ENCODE results near the gene GHRL. TPM values are rescaled to one million over a fixed set of nuclear protein-coding genes. Genes with fewer than 3 reads are reported as not detected.

GHRL gene
- total RNA-seq, 1 donor from 2014 or later, result 45.8 TPM

DNA sequence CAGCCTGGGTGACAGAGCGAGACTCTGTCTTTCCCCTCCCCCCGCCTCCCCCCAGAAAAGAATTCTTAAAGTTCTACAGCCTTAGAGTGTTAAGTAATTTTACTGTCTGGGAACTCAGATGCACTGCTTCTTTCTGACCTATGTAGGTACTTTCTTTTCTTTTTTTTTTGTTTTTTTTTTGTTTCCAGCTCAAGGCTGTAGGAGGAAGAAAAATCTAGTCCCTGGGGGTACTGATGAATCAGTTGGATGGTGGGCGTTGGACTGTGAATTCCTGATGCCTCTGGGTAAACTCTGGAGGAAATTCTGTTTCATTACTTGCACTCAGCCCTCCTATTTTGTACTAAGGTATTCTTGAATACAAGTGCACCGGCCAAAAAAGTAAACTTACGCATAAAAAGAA lies 10.8 kb downstream of the GHRL start:
- H3K27ac Mint-ChIP-seq, result no peak overlapping the region
- no peak overlapping the region for H3K4me3 Mint-ChIP-seq (ENCODE audit: low read depth)
- no peak for DNase-seq (ENCODE audit: low spot score, unreplicated experiment)
- H3K27me3 Mint-ChIP-seq, result no peaks in the 10 kb centered on the region
- peaks cover 4% of the 10 kb centered on the region for H3K4me1 Mint-ChIP-seq (ENCODE audit: low read depth)
- no peaks in the 10 kb centered on the region for H3K9me3 Mint-ChIP-seq (ENCODE audit: low read depth)
- TF ChIP-seq, protein P1, sequence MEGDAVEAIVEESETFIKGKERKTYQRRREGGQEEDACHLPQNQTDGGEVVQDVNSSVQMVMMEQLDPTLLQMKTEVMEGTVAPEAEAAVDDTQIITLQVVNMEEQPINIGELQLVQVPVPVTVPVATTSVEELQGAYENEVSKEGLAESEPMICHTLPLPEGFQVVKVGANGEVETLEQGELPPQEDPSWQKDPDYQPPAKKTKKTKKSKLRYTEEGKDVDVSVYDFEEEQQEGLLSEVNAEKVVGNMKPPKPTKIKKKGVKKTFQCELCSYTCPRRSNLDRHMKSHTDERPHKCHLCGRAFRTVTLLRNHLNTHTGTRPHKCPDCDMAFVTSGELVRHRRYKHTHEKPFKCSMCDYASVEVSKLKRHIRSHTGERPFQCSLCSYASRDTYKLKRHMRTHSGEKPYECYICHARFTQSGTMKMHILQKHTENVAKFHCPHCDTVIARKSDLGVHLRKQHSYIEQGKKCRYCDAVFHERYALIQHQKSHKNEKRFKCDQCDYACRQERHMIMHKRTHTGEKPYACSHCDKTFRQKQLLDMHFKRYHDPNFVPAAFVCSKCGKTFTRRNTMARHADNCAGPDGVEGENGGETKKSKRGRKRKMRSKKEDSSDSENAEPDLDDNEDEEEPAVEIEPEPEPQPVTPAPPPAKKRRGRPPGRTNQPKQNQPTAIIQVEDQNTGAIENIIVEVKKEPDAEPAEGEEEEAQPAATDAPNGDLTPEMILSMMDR (IDR thresholded peaks at IDR 0.05; ENCODE audit: unreplicated experiment), result no peak
- peaks cover 8% of the 10 kb centered on the region for H3K36me3 Mint-ChIP-seq (ENCODE audit: insufficient read depth)

DNA sequence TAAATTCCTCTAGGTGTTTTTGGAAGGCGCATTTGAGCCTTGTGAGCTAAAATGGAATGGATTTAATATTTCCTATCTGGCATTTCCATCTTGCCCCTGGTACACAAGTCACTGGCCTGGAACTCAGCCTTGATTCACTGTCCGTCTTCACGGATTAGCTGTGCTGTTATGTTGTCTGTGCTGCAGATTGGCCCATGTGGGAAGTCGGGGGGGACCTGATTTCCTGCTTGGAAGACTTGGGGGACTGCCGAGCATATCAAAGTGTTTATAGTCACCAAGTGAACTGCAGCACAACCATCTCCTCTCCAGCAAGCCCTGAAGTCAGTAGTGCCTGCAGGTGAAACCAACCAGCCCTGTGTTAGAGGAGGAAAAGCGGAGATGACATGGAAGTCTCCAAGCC lies 12.2 kb downstream of the GHRL start:
- Mint-ChIP-seq H3K4me3 (ENCODE audit: low read depth) (no peak overlapping the region), H3K27ac (no peak overlapping the region), H3K27me3 (no peaks in the 10 kb centered on the region), H3K4me1 (ENCODE audit: low read depth) (peaks cover 4% of the 10 kb centered on the region), H3K9me3 (ENCODE audit: low read depth) (no peaks in the 10 kb centered on the region), H3K36me3 (ENCODE audit: insufficient read depth) (peaks cover 11% of the 10 kb centered on the region)
- TF ChIP-seq, protein P1 (IDR thresholded peaks at IDR 0.05; ENCODE audit: unreplicated experiment), result no peak
- DNase-seq (ENCODE audit: low spot score, unreplicated experiment), result no peak

DNA sequence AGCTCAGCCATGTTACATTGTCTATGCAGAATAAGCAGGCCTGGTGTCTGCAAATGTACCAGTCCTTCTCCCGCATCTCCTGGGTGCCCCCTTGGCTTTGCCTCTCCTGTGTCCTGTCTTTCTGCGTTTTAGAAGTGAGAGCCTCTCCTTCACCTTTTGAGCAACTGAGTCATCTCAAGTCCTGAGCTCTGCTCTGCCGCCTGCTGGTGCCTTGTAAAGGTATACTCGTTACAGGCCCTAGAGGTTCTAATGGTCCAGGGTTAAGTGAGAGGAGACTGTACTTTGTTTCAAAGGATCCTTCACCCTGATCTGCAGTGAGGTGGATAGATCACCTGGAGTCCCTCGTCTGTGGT lies 12.6 kb downstream of the GHRL start:
- Mint-ChIP-seq H3K4me1 (ENCODE audit: low read depth) (peaks cover 4% of the 10 kb centered on the region), H3K27me3 (no peaks in the 10 kb centered on the region), H3K9me3 (ENCODE audit: low read depth) (no peaks in the 10 kb centered on the region), H3K4me3 (ENCODE audit: low read depth) (no peak overlapping the region), H3K27ac (no peak overlapping the region), H3K36me3 (ENCODE audit: insufficient read depth) (peaks cover 14% of the 10 kb centered on the region)
- no peak for DNase-seq (ENCODE audit: low spot score, unreplicated experiment)
- TF ChIP-seq, protein P1 (IDR thresholded peaks at IDR 0.05; ENCODE audit: unreplicated experiment), result peak; percentile 12

DNA sequence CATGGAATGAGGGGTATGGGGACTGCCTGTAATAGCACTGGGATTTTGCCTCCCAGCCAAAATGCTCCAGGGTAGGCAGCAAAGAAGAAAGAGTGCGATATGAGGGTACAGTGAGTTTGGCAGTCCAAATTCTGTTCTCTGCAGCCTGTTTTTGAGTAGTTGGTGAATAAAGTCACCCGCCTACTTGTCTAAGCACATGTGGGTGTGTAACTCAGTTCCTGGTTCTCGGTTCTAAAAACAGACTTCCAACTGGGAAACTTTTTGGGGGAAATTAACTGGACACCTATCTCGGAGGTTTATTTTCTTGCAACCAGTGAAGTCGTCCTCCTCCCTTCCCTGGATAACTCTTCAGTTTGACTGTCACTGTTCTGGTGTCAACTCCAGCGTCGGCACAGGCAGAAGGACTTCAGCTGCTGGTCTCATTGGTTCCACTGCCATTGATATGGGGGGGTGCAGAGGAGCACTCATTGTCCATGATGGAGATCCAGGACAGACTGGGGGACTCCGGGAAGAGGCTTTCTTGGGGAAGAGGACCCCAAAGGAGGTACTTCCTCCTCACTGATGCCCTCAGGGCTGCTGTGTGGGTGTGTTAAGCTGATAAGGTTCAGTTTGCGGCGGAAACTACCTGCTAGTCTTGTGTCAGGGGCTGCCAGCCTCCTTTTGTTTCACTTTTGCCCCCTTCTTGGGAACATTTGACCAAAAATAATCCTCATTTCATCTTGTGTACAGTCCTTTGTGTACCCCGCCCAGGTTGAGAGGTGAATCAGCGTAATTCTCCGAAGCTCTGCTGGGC lies 13.2 kb downstream of the GHRL start:
- no peak overlapping the region for H3K27ac Mint-ChIP-seq
- H3K9me3 Mint-ChIP-seq (ENCODE audit: low read depth), result no peaks in the 10 kb centered on the region
- peaks cover 14% of the 10 kb centered on the region for H3K36me3 Mint-ChIP-seq (ENCODE audit: insufficient read depth)
- no peaks in the 10 kb centered on the region for H3K4me1 Mint-ChIP-seq (ENCODE audit: low read depth)
- H3K4me3 Mint-ChIP-seq (ENCODE audit: low read depth), result no peak overlapping the region
- DNase-seq (ENCODE audit: low spot score, unreplicated experiment), result no peak
- H3K27me3 Mint-ChIP-seq, result no peaks in the 10 kb centered on the region
- TF ChIP-seq, protein P1 (IDR thresholded peaks at IDR 0.05; ENCODE audit: unreplicated experiment), result no peak

DNA sequence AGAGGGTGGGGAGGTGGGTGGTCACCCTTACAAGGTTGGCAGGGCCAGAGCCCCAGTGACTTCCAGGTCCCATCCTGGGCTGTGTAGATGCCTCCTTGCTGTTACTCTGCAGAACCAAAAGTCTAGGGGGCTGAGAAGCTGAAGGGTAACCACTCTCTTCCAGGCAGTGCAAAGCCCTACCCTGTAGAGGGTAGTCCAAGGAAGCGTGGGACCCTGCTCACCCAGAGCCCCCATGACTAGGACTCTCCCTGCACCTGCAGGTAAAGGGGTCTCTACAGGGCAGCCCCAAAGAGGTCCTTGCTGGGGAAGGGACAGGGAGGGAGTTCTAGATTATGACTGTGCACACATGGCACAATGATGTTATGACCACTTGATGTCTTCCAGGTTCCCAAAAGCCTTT lies 14.2 kb downstream of the GHRL start:
- no peak overlapping the region for H3K27ac Mint-ChIP-seq
- peaks cover 13% of the 10 kb centered on the region for H3K36me3 Mint-ChIP-seq (ENCODE audit: insufficient read depth)
- TF ChIP-seq, protein P1 (IDR thresholded peaks at IDR 0.05; ENCODE audit: unreplicated experiment), result no peak
- no peaks in the 10 kb centered on the region for H3K27me3 Mint-ChIP-seq
- H3K9me3 Mint-ChIP-seq (ENCODE audit: low read depth), result no peaks in the 10 kb centered on the region
- peaks cover 6% of the 10 kb centered on the region for H3K4me1 Mint-ChIP-seq (ENCODE audit: low read depth)
- H3K4me3 Mint-ChIP-seq (ENCODE audit: low read depth), result no peak overlapping the region
- DNase-seq (ENCODE audit: low spot score, unreplicated experiment), result no peak

Measured in progenitor cell of endocrine pancreas (in vitro differentiated cells).